Esophagus squamous epithelium (tissue), 5 donors: Measurements from ENCODE around the gene ELK1. TPM values are rescaled to one million over a fixed set of nuclear protein-coding genes. Genes with fewer than 3 reads are reported as not detected.
A peak's percentile ranks its signal among the peaks of the same experiment; 100 is the strongest.

Experiments used
- DNase-seq: peaks from one replicate; lab custom pipeline; 2025; lab: John Stamatoyannopoulos, UW
- H3K27ac ChIP-seq, 4 donors: fragments of 200-600 bp; sonication (generic); one replicate each; pipeline ENCODE4 v1.5.1; 2016 to 2019; ENCODE audit warnings: mild to moderate bottlenecking in 1 of 4
- H3K27me3 ChIP-seq, 4 donors: fragments of 200-600 bp; sonication (generic); 1 replicate in 3 of 4; 2 replicates in 1 of 4; pipeline versions ENCODE4 v1.5.1 to v1.6.0; 2017 to 2021; ENCODE audit warnings: antibody characterized with exemption in 1 of 4
- H3K36me3 ChIP-seq, 3 donors: fragments of 200-600 bp; sonication (generic); one replicate each; pipeline ENCODE4 v1.5.1; 2016 to 2019
- H3K4me1 ChIP-seq, 3 donors: fragments of 200-600 bp; sonication (generic); one replicate each; pipeline ENCODE4 v1.5.1; 2017 to 2019
- H3K4me3 ChIP-seq, 4 donors: fragments of 200-600 bp; sonication (generic); 1 replicate in 3 of 4; 2 replicates in 1 of 4; pipeline ENCODE4 v1.5.1; 2016 to 2019; ENCODE audit warnings: mild to moderate bottlenecking in 2 of 4, moderate library complexity in 1 of 4
- H3K9me3 ChIP-seq, 3 donors: fragments of 200-600 bp; sonication (generic); one replicate each; pipeline ENCODE4 v1.5.1; 2016 to 2019
- CTCF ChIP-seq, 6 experiments: fragments of 450-650 bp in 4 of 6; fragments of 200-600 bp in 2 of 6; sonication (generic) in 2 of 6; IDR thresholded peaks; one replicate each; pipeline ENCODE4 v1.5.1; 2016 to 2019; ENCODE audit warnings: antibody characterized with exemption in 6 of 6, mild to moderate bottlenecking in 4 of 6, moderate library complexity in 4 of 6
- POLR2A ChIP-seq, 4 donors: fragments of 450-650 bp; IDR thresholded peaks; one replicate each; pipeline ENCODE4 v1.6.1; 2017; ENCODE audit warnings: antibody characterized with exemption in 4 of 4, mild to moderate bottlenecking in 4 of 4, moderate library complexity in 3 of 4
- WGBS, 2 donors: methylation state at CpG; one replicate each; pipeline ENCODE4 v1.1.5; 2018; 5-methylcytosine and 5-hydroxymethylcytosine counted together
- intact Hi-C: fragments of 100-400 bp; cut with DNase I; formaldehyde crosslinking; loops from one replicate; pipeline ENCODE4 v1.15.0; 2022
- total RNA-seq, 4 donors: library from RNA; depleted of rRNA; stranded (reverse); fragments of >200 nt; gene quantifications; one replicate each; pipeline ENCODE4 v1.1.0, GENCODE V29; 2016
- donor health status: DM: yes; HTN: yes; CAD: no.

ELK1 gene
- total RNA-seq, 4 donors from 2014 or later, result 11.4 to 22.6 (median 15.9) TPM

DNA sequence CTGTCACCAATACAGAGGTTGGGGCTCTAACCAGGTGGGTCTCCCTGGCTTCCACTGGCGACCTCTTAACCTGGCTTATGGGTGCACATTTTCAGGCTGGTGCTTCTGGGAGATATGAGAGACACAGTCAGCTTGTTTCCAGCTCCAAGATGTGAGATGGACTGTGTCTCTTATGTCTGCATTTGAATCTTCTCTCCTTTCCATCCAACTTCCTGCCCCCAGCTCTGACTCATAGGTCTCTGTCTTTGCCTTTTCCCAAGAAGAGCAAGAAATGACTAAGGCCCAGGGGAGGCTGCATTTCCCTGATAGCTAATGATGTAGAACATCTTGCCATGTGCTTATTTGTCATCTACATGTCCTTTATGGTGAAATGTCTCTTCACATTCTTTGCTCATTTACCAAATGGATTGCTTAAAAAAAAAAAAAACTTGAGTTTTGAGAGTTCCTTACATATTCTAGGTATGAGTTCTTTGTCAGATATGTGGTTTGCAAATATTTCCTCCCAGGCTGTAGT, 11.8 kb upstream of the ELK1 start:
- intact Hi-C loops, result no loop called here
- no peak overlapping the region for H3K4me3 ChIP-seq
- peaks cover 0 to 13% (median 0%) of the 10 kb centered on the region in 3 donors for H3K4me1 ChIP-seq
- 33 to 60% methylated on average over 1 of the region's 1 CpG for WGBS, 2 donors
- H3K9me3 ChIP-seq, result no peaks in the 10 kb centered on the region
- H3K27ac ChIP-seq, result peak overlapping the region in 1 of 4 donors; percentile 39
- no peaks in the 10 kb centered on the region for H3K27me3 ChIP-seq
- TF ChIP-seq POLR2A (IDR thresholded peaks at IDR 0.05), result no peak
- TF ChIP-seq CTCF (IDR thresholded peaks at IDR 0.05), result no peak
- DNase-seq, result no peak
- peaks cover 0 to 3% (median 0%) of the 10 kb centered on the region in 3 donors for H3K36me3 ChIP-seq

GRCh38 chrX:47661539-47661938, 11.2 kb upstream of the ELK1 start:
- H3K4me1 ChIP-seq, result peaks cover 0 to 13% (median 0%) of the 10 kb centered on the region in 3 donors
- H3K9me3 ChIP-seq, result no peaks in the 10 kb centered on the region
- no peaks in the 10 kb centered on the region for H3K27me3 ChIP-seq
- H3K36me3 ChIP-seq, result peaks cover 0 to 10% (median 0%) of the 10 kb centered on the region in 3 donors
- intact Hi-C loops, result no loop called here
- no peak overlapping the region for H3K4me3 ChIP-seq
- TF ChIP-seq POLR2A (IDR thresholded peaks at IDR 0.05) (no peak), CTCF (IDR thresholded peaks at IDR 0.05) (no peak)
- no peak for DNase-seq
- H3K27ac ChIP-seq, result no peak overlapping the region
- WGBS, 2 donors, result 86 to 98% methylated on average over 5 to 6 of the region's 7 CpGs

DNA sequence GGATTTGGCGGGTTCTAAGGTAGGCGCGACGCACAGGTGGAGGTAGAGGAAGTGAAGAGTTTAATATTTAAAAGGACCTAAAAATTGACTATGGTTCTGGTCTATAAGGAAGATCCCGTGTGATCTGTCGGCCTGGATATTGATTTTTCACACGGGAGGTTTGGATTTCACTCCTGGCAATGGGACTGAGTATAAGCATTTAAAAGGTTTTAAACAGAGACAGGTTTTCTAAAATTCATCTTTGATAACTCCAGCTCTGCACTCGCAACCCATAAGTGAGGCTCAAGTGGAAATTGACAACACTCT, 9.0 kb upstream of the ELK1 start:
- peaks cover 0 to 30% (median 4%) of the 10 kb centered on the region in 3 donors for H3K36me3 ChIP-seq
- intact Hi-C loops, result no loop called here
- WGBS, 2 donors, result 10 to 47% methylated on average over 7 to 8 of the region's 8 CpGs
- no peaks in the 10 kb centered on the region for H3K27me3 ChIP-seq
- peaks cover 0 to 13% (median 0%) of the 10 kb centered on the region in 3 donors for H3K4me1 ChIP-seq
- TF ChIP-seq POLR2A (IDR thresholded peaks at IDR 0.05) (no peak), CTCF (IDR thresholded peaks at IDR 0.05) (no peak)
- H3K4me3 ChIP-seq, result peak overlapping the region; percentile 51 to 76 (median 64)
- DNase-seq, result no peak
- H3K27ac ChIP-seq, result peak overlapping the region; percentile 92 to 99 (median 96)
- H3K9me3 ChIP-seq, result no peaks in the 10 kb centered on the region

DNA sequence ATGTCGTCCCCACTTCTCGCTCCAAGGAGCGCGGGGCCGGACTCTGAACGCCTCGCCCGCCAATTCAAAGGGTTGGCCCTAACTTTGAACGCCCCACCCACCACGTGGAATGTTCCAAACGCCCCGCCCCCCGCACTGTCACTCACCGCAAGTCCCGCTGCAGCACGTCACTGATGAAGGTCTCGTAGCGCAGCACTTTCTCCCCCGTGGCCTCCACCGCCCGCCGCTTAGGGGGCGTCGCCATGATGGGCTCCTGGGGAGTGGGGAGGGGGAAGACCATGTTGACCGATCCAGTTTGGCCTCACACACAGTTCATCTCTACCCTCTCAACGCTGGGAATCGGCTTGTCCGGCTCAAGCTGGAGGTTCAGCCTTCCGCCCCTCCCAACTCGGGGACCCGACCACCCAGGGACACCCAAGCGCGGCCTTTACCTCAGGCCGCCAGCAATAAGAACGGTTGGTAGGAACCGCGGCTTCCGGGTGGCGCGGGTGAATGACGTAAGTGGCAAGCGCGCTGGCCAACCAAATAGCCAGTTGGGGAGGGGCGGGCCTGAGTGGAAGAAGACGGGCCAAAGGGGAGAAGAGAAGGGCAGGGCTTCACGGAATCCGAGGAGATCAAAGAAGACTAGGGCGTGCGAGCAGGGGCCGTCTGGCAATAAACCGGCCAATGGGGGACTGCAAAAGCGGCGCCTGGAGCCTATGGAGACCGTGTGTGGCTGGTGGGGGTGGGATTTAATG, 8.5 kb upstream of the ELK1 start, which contains the start of gene UXT:
Gene UXT (minus strand): TSS at position 497 of the 737 bp plus-strand sequence. CDS start 253 bp downstream, at position 244.
- Histone ChIP-seq H3K9me3 (no peaks in the 10 kb centered on the region), H3K27ac (peak within 1 kb of the TSS; percentile 92 to 99 (median 96)), H3K4me3 (peak within 1 kb of the TSS; percentile 51 to 76 (median 64)), H3K4me1 (peaks cover 0 to 13% (median 0%) of the 10 kb centered on the region in 3 donors), H3K36me3 (peaks cover 0 to 36% (median 4%) of the 10 kb centered on the region in 3 donors), H3K27me3 (no peaks in the 10 kb centered on the region)
- WGBS, 2 donors, result 0 to 32% methylated on average over 10 to 41 of the region's 54 CpGs
- peak; percentile 77 for DNase-seq
- TF ChIP-seq POLR2A (IDR thresholded peaks at IDR 0.05), result peak in 2 of 4 donors; percentile 75 to 80
- TF ChIP-seq CTCF (IDR thresholded peaks at IDR 0.05), result peak in 1 of 6 experiments; percentile 7
- intact Hi-C loops, result no loop called here

- H3K36me3 ChIP-seq, result peaks cover 0 to 39% (median 4%) of the 10 kb centered on the region in 3 donors
- no peaks in the 10 kb centered on the region for H3K9me3 ChIP-seq
- peak overlapping the region; percentile 92 to 99 (median 96) for H3K27ac ChIP-seq
- DNase-seq, result no peak
- H3K4me1 ChIP-seq, result peaks cover 0 to 13% (median 0%) of the 10 kb centered on the region in 3 donors
- H3K27me3 ChIP-seq, result no peaks in the 10 kb centered on the region
- intact Hi-C loops, result no loop called here
- H3K4me3 ChIP-seq, result peak overlapping the region; percentile 51 to 76 (median 64)
- TF ChIP-seq CTCF (IDR thresholded peaks at IDR 0.05) (no peak), POLR2A (IDR thresholded peaks at IDR 0.05) (no peak)
- 31% methylated on average over 12 of the region's 13 CpGs; no CpG with 5 or more reads in 1 of the 2 donors for WGBS, 2 donors
Observed at GRCh38 chrX:47658301-47658683, 7.9 kb upstream of the ELK1 start.
